Gastroesophageal sphincter (tissue), 4 donors: Measurements from ENCODE around the gene EPSTI1. TPM values are rescaled to one million over a fixed set of nuclear protein-coding genes. Genes with fewer than 3 reads are reported as not detected.

ENCODE experiments used
- ATAC-seq: fragments of 150-250 bp; one replicate; pipeline ENCODE4 v1.9.1; 2016; ENCODE audit warnings: mild to moderate bottlenecking, moderate library complexity
- H3K27ac ChIP-seq, 4 donors: fragments of 200-600 bp; sonication (generic) in 3 of 4; 1 replicate in 3 of 4; 2 replicates in 1 of 4; pipeline ENCODE4 v1.5.1; 2016 to 2019
- H3K27me3 ChIP-seq: fragments of 200-600 bp; sonication (generic); one replicate; pipeline ENCODE4 v1.5.1; 2019
- H3K36me3 ChIP-seq, 2 donors: fragments of 200-600 bp; sonication (generic); one replicate each; pipeline ENCODE4 v1.5.1; 2019; ENCODE audit warnings: control low read depth in 1 of 2
- H3K4me1 ChIP-seq, 3 donors: fragments of 200-600 bp; sonication (generic); 1 replicate in 2 of 3; 2 replicates in 1 of 3; pipeline ENCODE4 v1.5.1; 2016 to 2019; ENCODE audit warnings: control low read depth in 2 of 3
- H3K4me3 ChIP-seq, 2 donors: fragments of 200-600 bp; sonication (generic); one replicate each; pipeline ENCODE4 v1.5.1; 2019; ENCODE audit warnings: mild to moderate bottlenecking in 1 of 2, moderate library complexity in 1 of 2
- H3K9me3 ChIP-seq, 3 donors: fragments of 200-600 bp; sonication (generic); one replicate each; pipeline ENCODE4 v1.5.1; 2017 to 2019; ENCODE audit warnings: control low read depth in 2 of 3
- CTCF ChIP-seq, 4 experiments: fragments of 200-600 bp in 2 of 4; fragments of 450-650 bp in 2 of 4; sonication (generic) in 1 of 4; IDR thresholded peaks; one replicate each; pipeline ENCODE4 v1.5.1; 2017 to 2019; ENCODE audit warnings: antibody characterized with exemption in 4 of 4, mild to moderate bottlenecking in 2 of 4, moderate library complexity in 2 of 4
- EP300 ChIP-seq: sonication (generic); formaldehyde crosslinking; IDR thresholded peaks from one replicate; pipeline ENCODE4 v1.6.1; 2017; ENCODE audit warnings: antibody characterized with exemption, mild to moderate bottlenecking
- POLR2A ChIP-seq, 2 donors: fragments of 450-650 bp; IDR thresholded peaks; one replicate each; pipeline ENCODE4 v1.6.1; 2017; ENCODE audit warnings: antibody characterized with exemption in 2 of 2, mild to moderate bottlenecking in 2 of 2, moderate library complexity in 1 of 2
- POLR2AphosphoS5 ChIP-seq: sonication (generic); formaldehyde crosslinking; IDR thresholded peaks from one replicate; pipeline ENCODE4 v1.6.1; 2017; ENCODE audit warnings: antibody characterized with exemption
- WGBS, 2 donors: methylation state at CpG; one replicate each; pipeline ENCODE4 v1.1.5; 2018; ENCODE audit warnings: low coverage in 1 of 2; 5-methylcytosine and 5-hydroxymethylcytosine counted together
- total RNA-seq, 4 donors: library from RNA; depleted of rRNA; stranded (reverse); fragments of >200 nt; gene quantifications; one replicate each; pipeline ENCODE4 v1.1.0, GENCODE V29; 2016

Gene EPSTI1
- total RNA-seq, 4 donors from 2014 or later: 6.1 to 13.3 (median 7.8) TPM

DNA sequence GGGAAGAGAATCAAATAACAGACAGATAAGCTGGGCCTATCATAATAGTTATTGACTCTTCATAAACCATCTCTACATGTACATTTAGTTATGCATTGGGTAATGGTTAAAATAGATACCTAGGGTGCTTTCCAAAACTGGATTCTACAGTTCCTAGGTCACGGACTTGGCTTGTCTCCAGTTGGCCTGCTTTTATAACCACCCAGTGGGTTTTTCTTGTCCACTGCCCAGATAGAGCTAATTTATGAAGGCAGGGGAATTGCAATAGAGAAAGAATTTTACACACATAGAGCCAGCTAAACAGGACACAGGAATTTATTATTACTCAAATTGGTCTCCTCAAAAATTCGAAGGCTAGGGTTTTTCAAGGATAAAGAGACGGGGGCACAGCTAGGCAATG lies 113.3 kb downstream of the EPSTI1 start:
- TF ChIP-seq POLR2A (IDR thresholded peaks at IDR 0.05) (no peak), EP300 (no peak), POLR2AphosphoS5 (no peak), CTCF (IDR thresholded peaks at IDR 0.05) (no peak)
- H3K4me3 ChIP-seq: no peak overlapping the region
- H3K4me1 ChIP-seq: no peaks in the 10 kb centered on the region
- 81 to 93% methylated on average over 3 of the region's 3 CpGs for WGBS, 2 donors
- H3K36me3 ChIP-seq: no peaks in the 10 kb centered on the region
- H3K27ac ChIP-seq: no peak overlapping the region
- no peak for ATAC-seq
- no peaks in the 10 kb centered on the region for H3K27me3 ChIP-seq
- H3K9me3 ChIP-seq: no peaks in the 10 kb centered on the region

- TF ChIP-seq POLR2AphosphoS5: no peak
- TF ChIP-seq CTCF (IDR thresholded peaks at IDR 0.05): no peak
- no peak for TF ChIP-seq EP300
- no peak for TF ChIP-seq POLR2A (IDR thresholded peaks at IDR 0.05)
- Histone ChIP-seq H3K4me1 (no peaks in the 10 kb centered on the region), H3K36me3 (no peaks in the 10 kb centered on the region), H3K4me3 (no peak overlapping the region), H3K27ac (no peak overlapping the region), H3K27me3 (no peaks in the 10 kb centered on the region), H3K9me3 (no peaks in the 10 kb centered on the region)
- 60 to 65% methylated on average over 6 of the region's 6 CpGs for WGBS, 2 donors
- no peak for ATAC-seq
Measured at GRCh38 chr13:42876887-42877545, 115.0 kb downstream of the EPSTI1 start.

DNA sequence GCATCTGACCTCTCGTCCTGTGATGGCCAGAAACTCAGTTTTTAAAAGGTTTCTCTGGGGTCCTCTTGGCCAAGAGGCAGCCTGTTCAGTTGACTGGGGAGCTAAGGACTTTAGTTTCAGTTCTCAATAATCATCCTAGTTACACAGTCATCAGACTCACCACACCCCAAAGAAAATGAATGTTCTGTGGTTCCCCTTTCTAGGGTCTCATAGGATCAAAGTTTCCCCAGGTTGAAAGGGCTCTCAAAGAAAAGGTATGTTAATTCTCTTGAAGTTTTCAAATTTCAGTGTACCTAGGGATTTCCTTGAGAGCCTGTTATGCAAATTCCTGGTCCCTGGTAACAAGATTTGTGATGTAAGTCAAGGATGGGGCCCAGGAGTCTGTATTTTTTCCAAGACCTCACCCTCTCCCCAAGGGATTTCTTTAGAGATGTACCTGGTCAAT lies 115.7 kb downstream of the EPSTI1 start:
- H3K27ac ChIP-seq: no peak overlapping the region
- H3K4me3 ChIP-seq: no peak overlapping the region
- ATAC-seq: no peak
- no peaks in the 10 kb centered on the region for H3K4me1 ChIP-seq
- WGBS, 2 donors: no CpG with 5 or more reads among the region's 1 CpG
- no peaks in the 10 kb centered on the region for H3K9me3 ChIP-seq
- TF ChIP-seq EP300 (no peak), POLR2A (IDR thresholded peaks at IDR 0.05) (no peak)
- H3K27me3 ChIP-seq: no peaks in the 10 kb centered on the region
- H3K36me3 ChIP-seq: no peaks in the 10 kb centered on the region

GRCh38 chr13:42875475-42876269 lies 116.4 kb downstream of the EPSTI1 start:
- Histone ChIP-seq H3K27me3 (no peaks in the 10 kb centered on the region), H3K27ac (no peak overlapping the region), H3K9me3 (no peaks in the 10 kb centered on the region), H3K36me3 (no peaks in the 10 kb centered on the region), H3K4me1 (no peaks in the 10 kb centered on the region), H3K4me3 (no peak overlapping the region)
- 51 to 63% methylated on average over 11 to 12 of the region's 12 CpGs for WGBS, 2 donors
- TF ChIP-seq POLR2A (IDR thresholded peaks at IDR 0.05) (no peak), POLR2AphosphoS5 (no peak), CTCF (IDR thresholded peaks at IDR 0.05) (no peak)
- ATAC-seq: no peak

- no peak for ATAC-seq
- Histone ChIP-seq H3K4me3 (no peak overlapping the region), H3K27ac (no peak overlapping the region), H3K36me3 (no peaks in the 10 kb centered on the region), H3K27me3 (no peaks in the 10 kb centered on the region), H3K4me1 (no peaks in the 10 kb centered on the region), H3K9me3 (no peaks in the 10 kb centered on the region)
- TF ChIP-seq POLR2A (IDR thresholded peaks at IDR 0.05) (no peak), EP300 (no peak), CTCF (IDR thresholded peaks at IDR 0.05) (no peak), POLR2AphosphoS5 (no peak)
- 80 to 83% methylated on average over 2 of the region's 2 CpGs for WGBS, 2 donors
Measured at GRCh38 chr13:42874221-42874620, 117.8 kb downstream of the EPSTI1 start.
